HCT116 (cell line): Measurements from ENCODE around the gene MED15. TPM values are rescaled to one million over a fixed set of nuclear protein-coding genes. Genes with fewer than 3 reads are reported as not detected.

Source experiments
- ATAC-seq: fragments of 200-7000 bp; cut with Tn5 transposase; 2 replicates; pipeline ENCODE4 v1.9.1; 2020; ENCODE audit warnings: mild to moderate bottlenecking, moderate library complexity
- BruUV-seq: library from RNA; stranded (reverse); fragments of 400-500 nt; replicated peaks from 2 replicates; lab custom pipeline; 2021; lab: Mats Ljungman, UMichigan
- CTCF ChIA-PET: fragments of 300-600 bp; sonication (Branson Sonifier 250); formaldehyde crosslinking; loops from one replicate; lab custom pipeline; 2021; ENCODE audit warnings: antibody characterized with exemption; lab: Charles Lee
- POLR2A ChIA-PET: fragments of 300-600, 350-600 bp; sonication (Branson Sonifier 250); formaldehyde crosslinking; loops from one replicate; lab custom pipeline; 2021; ENCODE audit warnings: antibody characterized with exemption; lab: Charles Lee
- RAD21 ChIA-PET, 2 experiments: fragments of 300-600 bp; sonication (Branson Sonifier 250); formaldehyde crosslinking; loops; one replicate each; lab custom pipeline; 2023; ENCODE audit warnings: low total read pairs in 2 of 2; ENCODE audit not compliant: uncharacterized antibody in 2 of 2, unreplicated experiment in 2 of 2, low non-redundant PET in 1 of 2; lab: Charles Lee
- DNase-seq: peaks from one replicate; pipeline ENCODE4 v3.0.0-alpha.2; 2010; ENCODE audit warnings: low read depth, low spot score
- H2AFZ ChIP-seq: fragments of 200-600 bp; shearing (Covaris generic), sonication (generic); 2 replicates; pipeline ENCODE4 v1.6.1; 2017; ENCODE audit warnings: low read depth, mixed run types, mixed read lengths, antibody characterized with exemption, low read length; ENCODE audit not compliant: poor library complexity, severe bottlenecking
- H3K27ac ChIP-seq: 2 replicates; pipeline ENCODE4 v1.5.1; 2012; ENCODE audit warnings: low read depth, low read length
- H3K27me3 ChIP-seq: fragments of 200-600 bp; sonication (generic); 2 replicates; pipeline ENCODE4 v1.6.1; 2016; ENCODE audit warnings: mixed run types, low read length, mixed read lengths; ENCODE audit not compliant: insufficient read depth
- H3K36me3 ChIP-seq, 2 experiments: fragments of 200-500 bp in 1 of 2; fragments of 200-600 bp in 1 of 2; sonication (Bioruptor generic) in 1 of 2; sonication (generic) in 1 of 2; 2 replicates each; pipeline versions ENCODE4 v1.5.1 to v1.6.1; 2014 to 2016; ENCODE audit warnings: low read length in 2 of 2, inconsistent platforms in 1 of 2, mixed read lengths in 1 of 2, mixed run types in 1 of 2; ENCODE audit not compliant: insufficient read depth in 2 of 2, control insufficient read depth in 1 of 2
- H3K4me1 ChIP-seq, 2 experiments: fragments of 200-600 bp in 1 of 2; sonication (generic) in 1 of 2; 2 replicates each; pipeline versions ENCODE4 v1.5.1 to v1.6.1; 2012 to 2017; ENCODE audit warnings: low read length in 2 of 2, inconsistent platforms in 1 of 2, mild to moderate bottlenecking in 1 of 2, mixed read lengths in 1 of 2, mixed run types in 1 of 2, moderate library complexity in 1 of 2; ENCODE audit not compliant: insufficient read depth in 2 of 2, control insufficient read depth in 1 of 2
- H3K4me2 ChIP-seq: fragments of 200-600 bp; sonication (generic); 2 replicates; pipeline ENCODE4 v1.6.1; 2017; ENCODE audit warnings: mixed run types, low read length, mixed read lengths
- H3K4me3 ChIP-seq, 2 experiments: fragments of 200-600 bp in 1 of 2; sonication (generic) in 1 of 2; replicated peaks in 1 of 2; 2 replicates each; pipeline ENCODE4 v1.5.1; 2011 to 2016; ENCODE audit warnings: low read length in 2 of 2, control low read depth in 1 of 2, low read depth in 1 of 2, mild to moderate bottlenecking in 1 of 2, mixed read lengths in 1 of 2, mixed run types in 1 of 2
- H3K79me2 ChIP-seq: fragments of 200-600 bp; sonication (generic); 2 replicates; pipeline ENCODE4 v1.6.1; 2017; ENCODE audit warnings: mild to moderate bottlenecking, mixed run types, low read length, moderate library complexity, mixed read lengths; ENCODE audit not compliant: insufficient read depth
- H3K9ac ChIP-seq: fragments of 200-600 bp; sonication (generic); 2 replicates; pipeline ENCODE4 v1.6.1; 2016; ENCODE audit warnings: low read length, mixed read lengths
- H3K9me2 ChIP-seq: fragments of 200-600 bp; sonication (generic), shearing (Covaris generic); 2 replicates; pipeline ENCODE4 v1.6.1; 2017; ENCODE audit warnings: mixed run types, mild to moderate bottlenecking, moderate library complexity; ENCODE audit not compliant: insufficient read depth
- H3K9me3 ChIP-seq, 2 experiments: fragments of 200-500 bp in 1 of 2; fragments of 200-600 bp in 1 of 2; sonication (Bioruptor generic) in 1 of 2; sonication (generic) in 1 of 2; 2 replicates each; pipeline ENCODE4 v1.6.1; 2014 to 2017; ENCODE audit warnings: low read length in 2 of 2, mixed read lengths in 2 of 2, inconsistent platforms in 1 of 2, low read depth in 1 of 2, mild to moderate bottlenecking in 1 of 2, mixed run types in 1 of 2, moderate library complexity in 1 of 2; ENCODE audit not compliant: control insufficient read depth in 1 of 2, insufficient read depth in 1 of 2
- H4K20me1 ChIP-seq: fragments of 200-600 bp; sonication (generic), shearing (Covaris generic); 2 replicates; pipeline ENCODE4 v1.6.1; 2017; ENCODE audit warnings: mixed run types, mild to moderate bottlenecking, moderate library complexity; ENCODE audit not compliant: insufficient read depth
- CBX3 ChIP-seq: IDR thresholded peaks from 2 replicates; pipeline ENCODE4 v1.6.1; 2012; ENCODE audit warnings: low read depth
- CEBPB ChIP-seq: IDR thresholded peaks from 2 replicates; pipeline ENCODE4 v1.6.1; 2012; ENCODE audit warnings: low read depth
- EGR1 ChIP-seq: IDR thresholded peaks from 2 replicates; pipeline ENCODE4 v1.6.1; 2012; ENCODE audit warnings: low read depth
- ELF1 ChIP-seq: IDR thresholded peaks from 2 replicates; pipeline ENCODE4 v1.6.1; 2012; ENCODE audit warnings: low read depth, borderline replicate concordance
- EZH2phosphoT487 ChIP-seq: fragments of 200-600 bp; IDR thresholded peaks from 2 replicates; pipeline ENCODE4 v1.6.1; 2018; ENCODE audit warnings: antibody characterized with exemption, borderline replicate concordance
- TCF7L2 ChIP-seq: IDR thresholded peaks from 2 replicates; pipeline ENCODE4 v1.7.0; 2011; ENCODE audit warnings: borderline replicate concordance, inconsistent platforms; ENCODE audit not compliant: insufficient read depth, insufficient read length; ENCODE audit errors: extremely low read depth
- ZBTB33 ChIP-seq: IDR thresholded peaks from 2 replicates; pipeline ENCODE4 v1.6.1; 2011; ENCODE audit warnings: mild to moderate bottlenecking, low read length, moderate library complexity; ENCODE audit not compliant: insufficient replicate concordance; ENCODE audit errors: extremely low read depth
- ZFX ChIP-seq: fragments of 450-650 bp; IDR thresholded peaks from 2 replicates; pipeline ENCODE4 v1.6.1; 2017
- intact Hi-C: fragments of 100-400 bp; cut with micrococcal nuclease; formaldehyde crosslinking; loops from 2 replicates; pipeline ENCODE4 v1.10.0; 2022
- total RNA-seq: library from RNA; stranded (reverse); gene quantifications from one replicate; pipeline ENCODE4 v1.2.1, GENCODE V29; 2021; ENCODE audit not compliant: unreplicated experiment
- TF ChIP-seq, protein P1 (sequence below), 3 experiments: fragments of 200-600 bp in 1 of 3; sonication (generic) in 1 of 3; IDR thresholded peaks in 2 of 3; conservative IDR thresholded peaks in 1 of 3; 2 replicates each; pipeline ENCODE4 v1.5.1; 2012 to 2017; ENCODE audit warnings: low read depth in 2 of 3, low read length in 2 of 3, antibody characterized with exemption in 1 of 3, borderline replicate concordance in 1 of 3, control low read depth in 1 of 3, mild to moderate bottlenecking in 1 of 3, mixed read lengths in 1 of 3, mixed run types in 1 of 3, moderate library complexity in 1 of 3; ENCODE audit not compliant: insufficient read depth in 1 of 3
- TF ChIP-seq, protein P2 (sequence below): IDR thresholded peaks from 2 replicates; pipeline ENCODE4 v1.6.1; 2012

MED15 gene
- total RNA-seq, 1 experiment from 2014 or later = 81.3 TPM

GRCh38 chr22:20621162-20621561 is 113.8 kb downstream of the MED15 start:
- TF ChIP-seq ZBTB33 (no peak), TCF7L2 (no peak), EGR1 (no peak), CEBPB (no peak), ZFX (no peak), CBX3 (no peak), EZH2phosphoT487 (no peak), ELF1 (no peak)
- TF ChIP-seq, protein P1, sequence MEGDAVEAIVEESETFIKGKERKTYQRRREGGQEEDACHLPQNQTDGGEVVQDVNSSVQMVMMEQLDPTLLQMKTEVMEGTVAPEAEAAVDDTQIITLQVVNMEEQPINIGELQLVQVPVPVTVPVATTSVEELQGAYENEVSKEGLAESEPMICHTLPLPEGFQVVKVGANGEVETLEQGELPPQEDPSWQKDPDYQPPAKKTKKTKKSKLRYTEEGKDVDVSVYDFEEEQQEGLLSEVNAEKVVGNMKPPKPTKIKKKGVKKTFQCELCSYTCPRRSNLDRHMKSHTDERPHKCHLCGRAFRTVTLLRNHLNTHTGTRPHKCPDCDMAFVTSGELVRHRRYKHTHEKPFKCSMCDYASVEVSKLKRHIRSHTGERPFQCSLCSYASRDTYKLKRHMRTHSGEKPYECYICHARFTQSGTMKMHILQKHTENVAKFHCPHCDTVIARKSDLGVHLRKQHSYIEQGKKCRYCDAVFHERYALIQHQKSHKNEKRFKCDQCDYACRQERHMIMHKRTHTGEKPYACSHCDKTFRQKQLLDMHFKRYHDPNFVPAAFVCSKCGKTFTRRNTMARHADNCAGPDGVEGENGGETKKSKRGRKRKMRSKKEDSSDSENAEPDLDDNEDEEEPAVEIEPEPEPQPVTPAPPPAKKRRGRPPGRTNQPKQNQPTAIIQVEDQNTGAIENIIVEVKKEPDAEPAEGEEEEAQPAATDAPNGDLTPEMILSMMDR (IDR thresholded peaks at IDR 0.05 in 2 of 3, conservative IDR thresholded peaks at IDR 0.05 in 1 of 3; ENCODE audit: borderline replicate concordance in 1 of 3, insufficient read depth in 1 of 3, low read depth in 2 of 3, low read length in 2 of 3) = no peak
- TF ChIP-seq, protein P2, sequence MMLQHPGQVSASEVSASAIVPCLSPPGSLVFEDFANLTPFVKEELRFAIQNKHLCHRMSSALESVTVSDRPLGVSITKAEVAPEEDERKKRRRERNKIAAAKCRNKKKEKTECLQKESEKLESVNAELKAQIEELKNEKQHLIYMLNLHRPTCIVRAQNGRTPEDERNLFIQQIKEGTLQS = no peak
- H3K27ac ChIP-seq = no peak overlapping the region
- no peaks in the 10 kb centered on the region for H3K36me3 ChIP-seq
- no peaks in the 10 kb centered on the region for H3K9me3 ChIP-seq
- no peak overlapping the region for H3K4me2 ChIP-seq
- no TSS peak for BruUV-seq
- H3K27me3 ChIP-seq = no peaks in the 10 kb centered on the region
- H4K20me1 ChIP-seq = no peaks in the 10 kb centered on the region
- no peak for ATAC-seq
- H3K9me2 ChIP-seq = no peaks in the 10 kb centered on the region
- intact Hi-C loops = no loop called here
- H3K4me3 ChIP-seq = no peak overlapping the region
- ChIA-PET POLR2A (no interaction called here), RAD21 (no interaction called here), CTCF (no interaction called here)
- no peak overlapping the region for H2AFZ ChIP-seq
- no peaks in the 10 kb centered on the region for H3K4me1 ChIP-seq
- DNase-seq = no peak
- no peaks in the 10 kb centered on the region for H3K79me2 ChIP-seq
- H3K9ac ChIP-seq = no peak overlapping the region
